Ascending aorta (tissue), 2 donors: Measurements from ENCODE around the gene NUMB. TPM values are rescaled to one million over a fixed set of nuclear protein-coding genes. Genes with fewer than 3 reads are reported as not detected.

ENCODE experiments used
- DNase-seq, 2 donors: peaks; one replicate each; pipeline ENCODE4 v3.0.0-alpha.2; 2019; ENCODE audit warnings: low spot score in 2 of 2
- H3K27ac ChIP-seq, 2 donors: fragments of 200-600 bp; sonication (generic); one replicate each; pipeline ENCODE4 v1.5.1; 2016 to 2017; ENCODE audit warnings: mild to moderate bottlenecking in 1 of 2
- H3K27me3 ChIP-seq: fragments of 200-600 bp; sonication (generic); one replicate; pipeline ENCODE4 v1.5.1; 2017
- H3K36me3 ChIP-seq, 2 donors: fragments of 200-600 bp; sonication (generic); one replicate each; pipeline ENCODE4 v1.5.1; 2016
- H3K4me1 ChIP-seq, 2 donors: fragments of 200-600 bp; sonication (generic); one replicate each; pipeline ENCODE4 v1.5.1; 2016 to 2017; ENCODE audit warnings: mild to moderate bottlenecking in 1 of 2
- H3K4me3 ChIP-seq, 2 donors: fragments of 200-600 bp; sonication (generic); one replicate each; pipeline ENCODE4 v1.5.1; 2016 to 2017; ENCODE audit warnings: mild to moderate bottlenecking in 1 of 2
- H3K9me3 ChIP-seq, 2 donors: fragments of 200-600 bp; sonication (generic); one replicate each; pipeline ENCODE4 v1.5.1; 2016
- intact Hi-C: fragments of 100-400 bp; cut with DNase I; formaldehyde crosslinking; loops from one replicate; pipeline ENCODE4 v1.15.1; 2023
- total RNA-seq: library from RNA; depleted of rRNA; stranded (reverse); fragments of >200 nt; gene quantifications from one replicate; pipeline ENCODE4 v1.1.0, GENCODE V29; 2016
- TF ChIP-seq, protein P1 (sequence below), 3 experiments: fragments of 200-600 bp in 2 of 3; fragments of 450-650 bp in 1 of 3; sonication (generic) in 2 of 3; IDR thresholded peaks; one replicate each; pipeline ENCODE4 v1.5.1; 2016 to 2019; ENCODE audit warnings: antibody characterized with exemption in 3 of 3, mild to moderate bottlenecking in 1 of 3, moderate library complexity in 1 of 3

The NUMB gene
- total RNA-seq, 1 donor from 2014 or later = 20.1 TPM

DNA sequence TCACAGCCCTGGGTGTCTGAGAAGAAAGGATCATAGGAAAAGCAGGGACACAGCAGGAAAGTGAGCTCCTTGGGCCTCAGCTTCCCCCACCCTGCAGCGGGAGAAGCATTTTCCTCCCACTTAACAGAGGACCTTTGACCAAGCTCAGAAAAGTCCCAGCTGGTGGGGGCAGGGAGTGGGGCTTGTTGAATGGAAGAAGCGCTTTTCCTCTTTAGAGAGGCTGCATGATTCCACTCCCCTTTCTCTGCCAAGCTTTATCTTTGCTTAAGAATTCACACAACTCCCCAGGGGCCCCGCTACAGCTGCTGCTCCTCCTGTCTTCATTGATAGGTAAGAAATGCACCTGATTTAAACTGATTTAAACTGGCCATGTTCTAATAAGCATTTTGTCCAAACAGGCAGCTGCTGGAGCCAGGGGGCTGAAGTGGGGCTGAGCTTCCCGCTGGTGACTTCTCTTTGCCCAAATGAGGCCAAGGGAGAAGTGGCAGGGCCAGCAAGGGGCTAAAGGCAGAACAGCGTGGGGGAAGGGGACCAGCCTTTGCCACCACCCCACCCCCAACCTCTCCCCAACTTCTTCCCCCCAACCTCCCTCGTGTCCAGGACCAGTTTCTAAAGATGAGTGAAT lies 222.7 kb downstream of the NUMB start:
- Histone ChIP-seq H3K4me1 (peaks cover 27 to 29% of the 10 kb centered on the region in 2 donors), H3K36me3 (no peaks in the 10 kb centered on the region), H3K27ac (no peak overlapping the region), H3K9me3 (no peaks in the 10 kb centered on the region), H3K27me3 (peaks cover 20% of the 10 kb centered on the region), H3K4me3 (no peak overlapping the region)
- intact Hi-C loops = no loop called here
- no peak for DNase-seq
- TF ChIP-seq, protein P1, sequence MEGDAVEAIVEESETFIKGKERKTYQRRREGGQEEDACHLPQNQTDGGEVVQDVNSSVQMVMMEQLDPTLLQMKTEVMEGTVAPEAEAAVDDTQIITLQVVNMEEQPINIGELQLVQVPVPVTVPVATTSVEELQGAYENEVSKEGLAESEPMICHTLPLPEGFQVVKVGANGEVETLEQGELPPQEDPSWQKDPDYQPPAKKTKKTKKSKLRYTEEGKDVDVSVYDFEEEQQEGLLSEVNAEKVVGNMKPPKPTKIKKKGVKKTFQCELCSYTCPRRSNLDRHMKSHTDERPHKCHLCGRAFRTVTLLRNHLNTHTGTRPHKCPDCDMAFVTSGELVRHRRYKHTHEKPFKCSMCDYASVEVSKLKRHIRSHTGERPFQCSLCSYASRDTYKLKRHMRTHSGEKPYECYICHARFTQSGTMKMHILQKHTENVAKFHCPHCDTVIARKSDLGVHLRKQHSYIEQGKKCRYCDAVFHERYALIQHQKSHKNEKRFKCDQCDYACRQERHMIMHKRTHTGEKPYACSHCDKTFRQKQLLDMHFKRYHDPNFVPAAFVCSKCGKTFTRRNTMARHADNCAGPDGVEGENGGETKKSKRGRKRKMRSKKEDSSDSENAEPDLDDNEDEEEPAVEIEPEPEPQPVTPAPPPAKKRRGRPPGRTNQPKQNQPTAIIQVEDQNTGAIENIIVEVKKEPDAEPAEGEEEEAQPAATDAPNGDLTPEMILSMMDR (IDR thresholded peaks at IDR 0.05) = no peak

DNA sequence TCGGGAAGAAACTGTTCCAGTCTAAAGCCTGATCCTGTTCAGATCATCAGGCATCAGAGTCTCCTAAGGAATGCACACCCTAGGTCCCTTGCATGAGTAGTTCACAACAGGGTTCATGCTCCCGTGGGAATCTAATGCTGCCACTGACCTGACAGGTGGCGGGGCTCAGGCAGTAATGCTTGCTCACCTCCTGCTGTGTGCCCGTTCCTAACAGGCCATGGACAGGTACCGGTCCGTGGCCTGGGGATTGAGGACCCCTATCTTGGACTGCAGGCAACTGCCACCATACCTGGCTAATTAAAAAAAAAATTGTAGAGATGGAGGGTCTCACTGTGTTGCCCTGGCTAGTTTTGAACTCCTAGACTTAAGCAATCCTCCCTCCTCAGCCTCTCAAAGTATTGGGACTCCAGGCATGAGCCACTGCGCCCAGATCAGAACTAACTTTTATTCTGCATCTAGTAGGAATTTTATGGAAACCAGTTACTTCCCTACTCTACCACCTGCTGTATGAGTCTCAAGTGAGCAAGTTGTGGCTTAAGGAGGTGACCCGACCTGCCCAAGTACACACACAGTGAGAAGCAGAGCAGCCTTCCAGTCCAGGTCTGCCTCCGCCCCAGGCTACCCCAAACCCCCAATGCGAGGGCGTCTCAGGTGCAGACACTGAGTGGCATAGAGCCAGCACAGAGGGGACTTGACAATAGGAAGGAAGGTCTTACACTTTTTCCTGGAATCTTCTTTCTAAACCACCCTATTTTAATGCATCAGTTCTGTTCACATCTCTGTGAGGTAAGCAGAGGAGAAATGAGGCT lies 223.6 kb downstream of the NUMB start:
- intact Hi-C loops = no loop called here

DNA sequence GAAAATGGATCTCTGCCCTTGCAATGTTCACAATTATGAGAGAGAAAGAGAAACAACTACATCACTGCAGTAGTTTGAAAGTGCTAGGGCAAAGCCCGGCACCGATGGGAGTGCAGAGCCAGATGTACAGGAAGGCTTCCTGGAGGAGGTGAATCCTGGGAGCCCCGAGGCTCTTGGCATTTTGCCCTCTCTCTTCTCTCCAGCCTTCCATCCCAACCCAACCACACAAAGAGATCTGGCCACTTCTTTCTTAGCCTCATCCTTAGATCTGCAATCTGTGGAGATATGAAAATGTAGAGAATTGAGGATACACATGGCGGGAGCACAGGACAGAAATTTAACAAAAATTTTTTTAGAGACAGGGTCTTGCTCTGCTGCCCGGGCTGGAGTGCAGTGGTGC lies 224.3 kb downstream of the NUMB start:
- intact Hi-C loops = no loop called here
- Histone ChIP-seq H3K36me3 (no peaks in the 10 kb centered on the region), H3K4me3 (no peak overlapping the region), H3K9me3 (no peaks in the 10 kb centered on the region), H3K27ac (no peak overlapping the region), H3K4me1 (peaks cover 17 to 21% of the 10 kb centered on the region in 2 donors), H3K27me3 (peaks cover 15% of the 10 kb centered on the region)
- TF ChIP-seq, protein P1 (IDR thresholded peaks at IDR 0.05) = no peak
- DNase-seq = no peak

More for the DNA sequence above, 223.6 kb downstream of the NUMB start:
- H3K4me1 ChIP-seq = peaks cover 23 to 26% of the 10 kb centered on the region in 2 donors
- no peaks in the 10 kb centered on the region for H3K36me3 ChIP-seq
- TF ChIP-seq, protein P1 (IDR thresholded peaks at IDR 0.05) = no peak
- no peaks in the 10 kb centered on the region for H3K9me3 ChIP-seq
- H3K27ac ChIP-seq = no peak overlapping the region
- peaks cover 16% of the 10 kb centered on the region for H3K27me3 ChIP-seq
- no peak overlapping the region for H3K4me3 ChIP-seq
- DNase-seq = no peak

DNA sequence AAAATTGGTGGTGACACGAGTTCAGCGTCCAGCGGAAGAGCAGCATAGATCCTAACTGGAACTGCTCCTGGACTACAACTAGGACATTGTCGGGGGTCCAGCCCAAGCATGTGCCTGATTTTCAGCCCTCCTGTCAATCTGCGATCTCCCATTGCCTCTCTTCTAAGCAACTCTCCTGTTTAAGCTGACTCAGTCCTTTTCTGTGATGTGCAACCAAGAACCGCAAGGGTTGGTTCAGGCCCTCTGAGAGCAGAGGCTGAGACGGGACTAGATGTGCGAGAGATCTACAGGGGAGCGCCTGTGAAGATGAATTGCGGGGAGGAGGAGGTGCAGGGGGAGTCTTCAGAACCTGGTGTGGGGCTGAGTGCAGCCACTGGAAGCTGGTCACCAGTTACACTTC lies 224.8 kb downstream of the NUMB start:
- intact Hi-C loops = no loop called here
- Histone ChIP-seq H3K9me3 (no peaks in the 10 kb centered on the region), H3K36me3 (no peaks in the 10 kb centered on the region), H3K4me1 (peaks cover 13 to 16% of the 10 kb centered on the region in 2 donors), H3K27ac (no peak overlapping the region), H3K27me3 (peaks cover 15% of the 10 kb centered on the region), H3K4me3 (no peak overlapping the region)
- TF ChIP-seq, protein P1 (IDR thresholded peaks at IDR 0.05) = no peak
- no peak for DNase-seq

DNA sequence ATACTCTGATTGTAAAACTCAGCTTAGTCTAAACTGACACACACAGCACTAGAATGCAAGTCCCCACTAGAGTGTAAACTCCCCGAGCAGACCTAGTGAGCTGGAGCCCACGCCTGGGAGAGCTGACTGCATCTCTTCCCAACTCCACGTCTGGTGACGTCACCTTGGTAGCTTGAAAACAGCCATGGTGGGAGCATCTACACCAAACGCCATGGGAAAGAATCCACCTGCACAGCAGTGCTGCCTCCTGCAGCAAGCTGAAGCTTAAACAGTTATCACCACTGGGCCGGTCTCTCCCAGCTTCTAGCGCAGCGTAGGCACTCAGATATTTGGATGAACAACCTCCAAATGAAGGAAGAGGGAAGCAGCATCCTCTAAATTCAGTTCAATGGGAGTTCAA lies 225.4 kb downstream of the NUMB start:
- Histone ChIP-seq H3K4me1 (peaks cover 11 to 12% of the 10 kb centered on the region in 2 donors), H3K4me3 (no peak overlapping the region), H3K36me3 (no peaks in the 10 kb centered on the region), H3K9me3 (no peaks in the 10 kb centered on the region), H3K27ac (no peak overlapping the region), H3K27me3 (peaks cover 12% of the 10 kb centered on the region)
- no peak for DNase-seq
- TF ChIP-seq, protein P1 (IDR thresholded peaks at IDR 0.05) = no peak
- intact Hi-C loops = no loop called here
